HG02973 (cell line): ENCODE measurements around the gene KSR1.
A peak's percentile ranks its signal among the peaks of the same experiment; 100 is the strongest.

ENCODE experiments used
- ATAC-seq: cut with Tn5 transposase; IDR thresholded peaks from one replicate; pipeline ENCODE4 v1.9.1; 2021; ENCODE audit warnings: moderate library complexity; ENCODE audit not compliant: unreplicated experiment

The KSR1 gene

GRCh38 chr17:27532269-27533263 is 76.3 kb downstream of the KSR1 start:
- no peak for ATAC-seq

GRCh38 chr17:27533874-27534815 is 77.9 kb downstream of the KSR1 start:
- ATAC-seq = no peak

GRCh38 chr17:27535178-27535928 is 79.1 kb downstream of the KSR1 start:
- ATAC-seq = no peak

- ATAC-seq = no peak
Observed at GRCh38 chr17:27535975-27536374, 79.7 kb downstream of the KSR1 start.

GRCh38 chr17:27536781-27537180 is 80.5 kb downstream of the KSR1 start:
- ATAC-seq = no peak

- ATAC-seq = no peak
Observed at GRCh38 chr17:27538156-27538955, 82.1 kb downstream of the KSR1 start.

GRCh38 chr17:27539152-27539551 is 82.9 kb downstream of the KSR1 start:
- no peak for ATAC-seq

DNA sequence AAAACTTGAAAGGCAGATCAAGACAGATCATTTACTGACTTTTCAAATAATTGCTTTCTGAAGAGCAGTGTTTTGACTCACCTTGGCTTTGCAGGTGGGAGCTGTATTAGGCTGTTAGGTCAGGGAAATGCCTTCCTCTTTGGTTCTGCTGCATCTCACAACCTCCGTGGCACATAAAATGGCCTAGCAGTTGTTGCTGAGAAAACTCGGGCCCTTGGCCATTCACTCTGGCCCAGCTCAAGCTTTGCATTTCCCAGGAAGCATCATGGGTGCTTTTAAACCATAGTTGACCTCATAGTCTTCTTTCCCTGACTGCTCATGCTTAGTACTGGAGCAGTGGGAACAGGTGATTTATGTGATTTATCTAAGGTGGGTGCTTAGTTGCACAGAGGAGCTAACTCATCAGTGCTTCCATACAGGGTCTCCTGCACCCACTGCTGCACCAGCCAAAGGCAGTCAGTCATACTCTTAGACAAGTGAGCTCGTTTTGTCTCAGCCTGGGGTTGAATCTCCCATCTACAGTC is 83.6 kb downstream of the KSR1 start:
- ATAC-seq = no peak

DNA sequence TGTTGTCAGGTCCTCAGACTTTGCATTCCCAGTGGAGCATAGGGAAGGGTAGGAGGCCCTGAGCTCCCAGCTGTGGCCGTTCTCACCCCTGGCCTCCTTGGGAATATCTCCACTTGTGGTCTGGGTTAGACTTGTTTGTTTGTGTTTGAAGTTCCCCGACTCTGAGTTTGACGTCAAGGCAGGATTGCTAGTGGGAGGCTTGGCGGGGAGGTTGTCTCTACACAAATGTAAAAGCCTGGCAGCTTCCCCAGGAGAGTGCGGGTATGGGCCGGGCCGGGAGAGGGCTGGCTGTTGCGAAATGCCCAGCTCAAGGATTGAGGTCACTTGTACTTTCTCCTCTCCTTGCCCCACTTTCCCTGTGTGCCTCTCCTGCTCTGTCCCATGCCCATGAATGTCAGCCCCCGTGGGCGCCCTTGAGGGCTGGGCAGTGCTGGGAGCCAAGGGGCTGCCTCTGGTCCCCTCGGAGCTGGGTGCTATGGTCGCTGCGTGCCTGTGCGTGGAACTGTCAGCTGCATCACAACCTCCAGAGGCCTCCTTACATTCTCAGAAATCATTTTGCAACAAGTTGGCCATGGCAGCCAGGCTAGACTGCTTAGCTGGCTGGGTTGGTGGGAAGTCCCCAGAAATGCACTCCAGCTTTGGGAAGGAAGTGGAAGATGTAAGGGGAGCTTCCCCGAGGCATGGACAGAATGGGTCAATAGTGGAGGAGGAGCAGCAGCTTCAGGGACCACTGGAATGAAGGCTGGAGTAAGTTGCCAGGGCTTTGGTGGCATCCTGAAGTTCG is 84.3 kb downstream of the KSR1 start:
- no peak for ATAC-seq

DNA sequence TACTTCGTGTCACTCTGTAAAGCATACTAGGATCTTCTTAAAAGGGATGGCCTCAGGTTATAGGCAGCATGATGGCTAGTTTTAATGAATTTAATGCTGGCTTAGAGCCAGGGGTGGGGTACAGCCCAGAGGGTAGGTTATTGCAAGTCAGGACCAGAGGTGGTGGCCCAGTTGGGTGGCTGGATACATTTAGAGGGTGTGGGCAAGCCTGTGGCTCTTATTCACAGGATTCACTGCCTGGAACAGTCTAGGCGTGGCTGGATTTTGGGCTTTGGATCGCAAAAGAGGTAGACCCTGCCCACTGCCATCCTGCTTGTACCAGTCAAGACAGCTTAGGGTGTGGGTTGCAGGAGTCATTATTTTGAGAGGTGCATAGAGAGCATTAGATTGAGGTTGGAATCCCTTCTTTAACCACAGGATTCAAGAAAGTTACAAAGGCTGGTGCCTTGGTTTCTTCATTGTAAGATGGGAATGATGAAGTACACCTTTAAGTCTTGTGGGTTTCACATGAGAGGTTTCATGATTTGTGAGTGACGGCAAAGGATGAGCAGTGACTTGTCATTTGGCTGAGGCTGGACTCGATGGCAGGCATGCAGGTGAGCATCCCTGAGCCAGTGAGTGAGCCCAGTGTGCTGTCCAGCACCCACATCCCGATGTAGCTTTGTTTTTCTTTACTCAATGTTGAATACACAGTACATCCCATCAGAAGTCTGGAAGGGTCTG is 85.2 kb downstream of the KSR1 start:
- ATAC-seq = no peak

GRCh38 chr17:27542841-27543463 is 86.7 kb downstream of the KSR1 start:
- ATAC-seq = no peak

- no peak for ATAC-seq
Observed at GRCh38 chr17:27543464-27543856, 87.2 kb downstream of the KSR1 start.

DNA sequence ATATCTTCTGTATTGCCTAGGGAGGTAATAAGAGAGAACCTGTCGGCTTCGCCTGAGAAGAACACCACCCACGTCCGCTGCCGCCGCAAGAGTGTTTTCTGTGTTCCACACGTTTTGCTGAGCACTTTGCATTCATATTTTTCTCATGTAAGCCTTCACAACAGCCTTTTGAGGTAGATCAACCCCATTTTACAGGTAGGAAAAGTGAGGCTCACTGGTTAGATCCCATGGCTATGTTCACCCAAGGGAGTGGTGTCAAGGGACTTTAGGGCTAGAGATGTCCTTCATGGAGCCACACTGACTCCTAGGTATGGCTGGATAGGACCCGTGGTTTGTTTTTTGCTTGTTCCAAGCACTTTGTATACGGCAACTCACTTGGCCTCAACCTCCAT is 87.7 kb downstream of the KSR1 start:
- ATAC-seq = no peak

DNA sequence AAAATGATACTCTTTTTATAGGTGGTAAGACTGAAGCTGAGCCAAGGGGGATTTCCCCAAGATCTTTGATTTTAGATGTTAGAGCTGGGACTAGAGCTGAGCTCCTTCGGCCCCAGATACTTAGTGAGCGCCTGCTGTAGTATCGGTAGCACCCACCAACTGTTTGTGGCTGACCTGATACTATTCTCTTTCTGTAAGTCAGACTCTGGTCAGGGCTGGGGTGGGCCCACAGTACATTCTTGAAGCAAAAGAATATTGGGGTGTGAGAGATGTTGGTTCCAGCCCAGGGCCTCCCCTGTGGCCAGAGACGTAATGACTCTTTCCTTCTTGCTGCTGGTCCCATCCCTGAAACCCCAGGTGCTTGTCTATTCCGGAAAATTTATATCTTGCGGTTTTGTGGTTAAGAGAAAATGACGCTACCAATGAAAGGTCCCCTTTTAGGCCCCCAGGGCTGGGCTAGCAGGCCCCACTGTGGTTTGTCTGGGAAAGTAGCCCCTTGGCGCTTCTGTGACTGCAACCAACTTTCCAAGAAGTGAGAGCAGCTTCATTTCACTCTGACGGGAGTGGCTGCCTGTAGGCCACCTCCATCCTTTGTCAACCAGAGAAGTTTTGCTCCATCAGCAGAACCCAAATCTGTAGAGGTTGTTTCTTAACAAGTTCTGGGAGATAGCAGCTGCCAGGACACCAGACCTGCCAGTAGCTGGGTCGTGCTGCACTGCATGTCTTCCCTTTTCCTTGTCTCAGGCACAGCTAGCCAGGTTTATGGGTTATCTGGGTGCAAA is 88.3 kb downstream of the KSR1 start:
- ATAC-seq = peak; percentile 78

- ATAC-seq = no peak
Observed at GRCh38 chr17:27545562-27546229, 89.4 kb downstream of the KSR1 start.

GRCh38 chr17:27546624-27547300 is 90.5 kb downstream of the KSR1 start:
- ATAC-seq = no peak
